NCI-H1092 (cell line): Measurements from ENCODE around the gene SOCS2.
"Not testable (repeated sequence)": the region's sequence is repeated elsewhere in the genome, so short reads cannot be mapped to it uniquely, and the experiment has no call there.

Experiments
- DNase-seq: peaks from one replicate; lab custom pipeline; 2025; lab: John Stamatoyannopoulos, UW

SOCS2 gene

GRCh38 chr12:93571925-93572711 is at the start of gene SOCS2:
SOCS2 (plus strand) TSS chr12:93572675; CDS start chr12:93572898, 223 bp downstream.
- no peak for DNase-seq

GRCh38 chr12:93524386-93525133 is 47.9 kb upstream of the SOCS2 start:
- DNase-seq, result no peak

- DNase-seq, result no peak
Measured at GRCh38 chr12:93526786-93527428, 45.6 kb upstream of the SOCS2 start.

- DNase-seq, result no peak
Measured at GRCh38 chr12:93530358-93530757, 42.1 kb upstream of the SOCS2 start.

- no peak for DNase-seq
Measured at GRCh38 chr12:93533310-93533709, 39.2 kb upstream of the SOCS2 start.

GRCh38 chr12:93536111-93536765 is 36.2 kb upstream of the SOCS2 start:
- DNase-seq, result no peak

GRCh38 chr12:93536766-93537488 is 35.5 kb upstream of the SOCS2 start:
- no peak for DNase-seq

- no peak for DNase-seq
Measured at GRCh38 chr12:93537769-93538168, 34.7 kb upstream of the SOCS2 start.

- DNase-seq, result no peak
Measured at GRCh38 chr12:93539821-93540220, 32.7 kb upstream of the SOCS2 start.

- DNase-seq, result no peak
Measured at GRCh38 chr12:93540466-93540865, 32.0 kb upstream of the SOCS2 start.

GRCh38 chr12:93541578-93542225 is 30.8 kb upstream of the SOCS2 start:
- DNase-seq, result no peak

- no peak for DNase-seq
Measured at GRCh38 chr12:93547778-93548177, 24.7 kb upstream of the SOCS2 start.

GRCh38 chr12:93549174-93549573 is 23.3 kb upstream of the SOCS2 start:
- DNase-seq, result no peak

- no peak for DNase-seq
Measured at GRCh38 chr12:93550748-93551611, 21.5 kb upstream of the SOCS2 start.

- no peak for DNase-seq
Measured at GRCh38 chr12:93552427-93552826, 20.0 kb upstream of the SOCS2 start.

GRCh38 chr12:93557879-93558278 is 14.6 kb upstream of the SOCS2 start:
- not testable (repeated sequence) for DNase-seq

GRCh38 chr12:93558685-93559084 is 13.8 kb upstream of the SOCS2 start:
- DNase-seq, result not testable (repeated sequence)

- no peak for DNase-seq
Measured at GRCh38 chr12:93563807-93564538, 8.5 kb upstream of the SOCS2 start.

GRCh38 chr12:93565760-93566159 is 6.7 kb upstream of the SOCS2 start:
- no peak for DNase-seq
